PC-3 (cell line): Measurements from ENCODE around the gene ESR2.

Experiments used
- EZH2 ChIP-seq: fragments of 300-600 bp; sonication (generic); IDR thresholded peaks from one replicate; pipeline ENCODE4 v1.6.1; 2017; ENCODE audit warnings: antibody characterized with exemption, mild to moderate bottlenecking, low read length; ENCODE audit not compliant: unreplicated experiment
- EZH2phosphoT487 ChIP-seq: fragments of 300-600 bp; sonication (generic); IDR thresholded peaks from 2 replicates; pipeline ENCODE4 v1.6.1; 2018; ENCODE audit warnings: mild to moderate bottlenecking, antibody characterized with exemption, low read length, borderline replicate concordance
- TF ChIP-seq, protein P1 (sequence below): fragments of 300-600 bp; sonication (generic); conservative IDR thresholded peaks from 2 replicates; pipeline ENCODE4 v1.5.1; 2017; ENCODE audit warnings: antibody characterized with exemption, low read depth, mild to moderate bottlenecking, low read length

DNA sequence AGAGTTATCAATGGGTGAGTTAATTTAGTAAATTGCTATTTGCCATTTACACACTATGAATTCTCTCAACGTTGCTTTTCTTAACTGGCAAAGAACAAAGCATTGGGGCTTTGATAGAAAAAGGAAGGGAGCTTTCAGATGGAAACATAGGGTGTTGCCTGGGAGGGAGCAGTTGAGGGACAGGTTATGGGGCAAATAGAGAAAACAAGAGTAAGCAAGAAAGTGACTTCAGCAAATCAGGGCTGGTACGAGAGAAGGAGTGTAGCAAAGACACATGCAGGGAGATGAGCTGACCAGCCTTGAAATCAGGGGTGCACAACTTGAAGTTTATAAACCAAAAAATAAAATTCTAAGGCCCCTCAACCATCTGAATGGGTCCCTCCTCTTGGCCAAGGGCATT lies 15.7 kb downstream of the ESR2 start:
- TF ChIP-seq, protein P1, sequence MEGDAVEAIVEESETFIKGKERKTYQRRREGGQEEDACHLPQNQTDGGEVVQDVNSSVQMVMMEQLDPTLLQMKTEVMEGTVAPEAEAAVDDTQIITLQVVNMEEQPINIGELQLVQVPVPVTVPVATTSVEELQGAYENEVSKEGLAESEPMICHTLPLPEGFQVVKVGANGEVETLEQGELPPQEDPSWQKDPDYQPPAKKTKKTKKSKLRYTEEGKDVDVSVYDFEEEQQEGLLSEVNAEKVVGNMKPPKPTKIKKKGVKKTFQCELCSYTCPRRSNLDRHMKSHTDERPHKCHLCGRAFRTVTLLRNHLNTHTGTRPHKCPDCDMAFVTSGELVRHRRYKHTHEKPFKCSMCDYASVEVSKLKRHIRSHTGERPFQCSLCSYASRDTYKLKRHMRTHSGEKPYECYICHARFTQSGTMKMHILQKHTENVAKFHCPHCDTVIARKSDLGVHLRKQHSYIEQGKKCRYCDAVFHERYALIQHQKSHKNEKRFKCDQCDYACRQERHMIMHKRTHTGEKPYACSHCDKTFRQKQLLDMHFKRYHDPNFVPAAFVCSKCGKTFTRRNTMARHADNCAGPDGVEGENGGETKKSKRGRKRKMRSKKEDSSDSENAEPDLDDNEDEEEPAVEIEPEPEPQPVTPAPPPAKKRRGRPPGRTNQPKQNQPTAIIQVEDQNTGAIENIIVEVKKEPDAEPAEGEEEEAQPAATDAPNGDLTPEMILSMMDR: no peak
- TF ChIP-seq EZH2phosphoT487: no peak
- no peak for TF ChIP-seq EZH2
